Neutrophil (primary cell): ENCODE measurements around the gene ACVR2B.

Experiments used
- H3K27ac ChIP-seq: fragments of 200-600 bp; sonication (generic); 2 replicates; pipeline ENCODE4 v1.5.1; 2016; ENCODE audit warnings: mild to moderate bottlenecking, moderate library complexity
- H3K27me3 ChIP-seq: fragments of 200-600 bp; sonication (generic); 2 replicates; pipeline ENCODE4 v1.6.0; 2016; ENCODE audit warnings: mild to moderate bottlenecking
- H3K36me3 ChIP-seq: fragments of 200-600 bp; sonication (generic); 2 replicates; pipeline ENCODE4 v1.5.1; 2017
- H3K4me1 ChIP-seq, 2 experiments: fragments of 200-600 bp in 1 of 2; sonication (generic) in 1 of 2; 1 replicate in 1 of 2; 2 replicates in 1 of 2; pipeline versions ENCODE4 v1.5.1 to v1.6.1; 2013 to 2016; ENCODE audit warnings: low read depth in 1 of 2, low read length in 1 of 2, mild to moderate bottlenecking in 1 of 2, moderate library complexity in 1 of 2; ENCODE audit not compliant: control insufficient read depth in 1 of 2, insufficient read depth in 1 of 2
- H3K4me3 ChIP-seq, 2 experiments: fragments of 200-600 bp in 1 of 2; sonication (generic) in 1 of 2; 1 replicate in 1 of 2; 2 replicates in 1 of 2; pipeline ENCODE4 v1.5.1; 2013 to 2016; ENCODE audit warnings: low read depth in 1 of 2, low read length in 1 of 2, mild to moderate bottlenecking in 1 of 2, moderate library complexity in 1 of 2
- H3K9me3 ChIP-seq: fragments of 200-600 bp; sonication (generic); 2 replicates; pipeline ENCODE4 v1.5.1; 2016
- CTCF ChIP-seq: fragments of 200-600 bp; sonication (generic); IDR thresholded peaks from 2 replicates; pipeline ENCODE4 v1.5.1; 2016; ENCODE audit warnings: antibody characterized with exemption

Gene ACVR2B

GRCh38 chr3:38532529-38532928 is 78.8 kb downstream of the ACVR2B start:
- Histone ChIP-seq H3K4me1 (no peaks in the 10 kb centered on the region), H3K27ac (no peak overlapping the region), H3K27me3 (no peaks in the 10 kb centered on the region), H3K4me3 (no peak overlapping the region), H3K9me3 (no peaks in the 10 kb centered on the region), H3K36me3 (peaks cover 8% of the 10 kb centered on the region)
- no peak for TF ChIP-seq CTCF

GRCh38 chr3:38533285-38533976 is 79.7 kb downstream of the ACVR2B start:
- Histone ChIP-seq H3K27ac (no peak overlapping the region), H3K4me1 (no peaks in the 10 kb centered on the region), H3K9me3 (no peaks in the 10 kb centered on the region), H3K36me3 (peaks cover 8% of the 10 kb centered on the region), H3K4me3 (no peak overlapping the region), H3K27me3 (no peaks in the 10 kb centered on the region)
- no peak for TF ChIP-seq CTCF

- TF ChIP-seq CTCF: no peak
- Histone ChIP-seq H3K9me3 (no peaks in the 10 kb centered on the region), H3K27ac (no peak overlapping the region), H3K4me3 (no peak overlapping the region), H3K27me3 (no peaks in the 10 kb centered on the region), H3K4me1 (no peaks in the 10 kb centered on the region), H3K36me3 (peaks cover 8% of the 10 kb centered on the region)
Observed at GRCh38 chr3:38534180-38534579, 80.5 kb downstream of the ACVR2B start.

- H3K4me1 ChIP-seq: no peaks in the 10 kb centered on the region
- TF ChIP-seq CTCF: no peak
- no peaks in the 10 kb centered on the region for H3K27me3 ChIP-seq
- H3K9me3 ChIP-seq: no peaks in the 10 kb centered on the region
- peaks cover 8% of the 10 kb centered on the region for H3K36me3 ChIP-seq
- H3K4me3 ChIP-seq: no peak overlapping the region
- H3K27ac ChIP-seq: no peak overlapping the region
Observed at GRCh38 chr3:38534604-38535003, 80.9 kb downstream of the ACVR2B start.

GRCh38 chr3:38536671-38537070 is 83.0 kb downstream of the ACVR2B start:
- H3K27me3 ChIP-seq: no peaks in the 10 kb centered on the region
- H3K4me1 ChIP-seq: no peaks in the 10 kb centered on the region
- no peak overlapping the region for H3K27ac ChIP-seq
- no peaks in the 10 kb centered on the region for H3K9me3 ChIP-seq
- TF ChIP-seq CTCF: no peak
- H3K4me3 ChIP-seq: no peak overlapping the region
- no peaks in the 10 kb centered on the region for H3K36me3 ChIP-seq
